NCI-H1092 (cell line): ENCODE results near the gene RGS9.
"Not testable (repeated sequence)": the region's sequence is repeated elsewhere in the genome, so short reads cannot be mapped to it uniquely, and the experiment has no call there.

Source experiments
- DNase-seq: peaks from one replicate; lab custom pipeline; 2025; lab: John Stamatoyannopoulos, UW

Gene RGS9

GRCh38 chr17:65156835-65157565, 19.8 kb downstream of the RGS9 start:
- no peak for DNase-seq

DNA sequence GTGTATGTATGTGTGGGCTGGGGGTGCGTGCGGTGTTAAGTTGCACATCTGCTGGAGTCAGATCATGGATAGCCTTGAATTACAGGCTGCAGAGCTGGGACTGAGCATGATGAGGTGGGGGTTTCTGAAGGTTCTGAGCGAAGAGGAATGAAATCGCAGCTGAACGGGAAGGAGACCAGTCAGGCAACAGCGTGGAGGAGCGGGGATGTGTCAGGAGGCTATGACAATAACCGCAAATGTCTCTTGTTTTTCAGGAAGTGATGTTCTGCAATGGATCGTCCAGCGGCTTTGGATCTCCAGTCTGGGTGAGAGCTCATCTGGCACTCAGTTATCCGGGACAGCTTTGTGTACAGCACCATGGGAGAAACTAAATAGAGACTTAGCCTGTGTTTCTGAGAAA, 20.9 kb downstream of the RGS9 start:
- DNase-seq: no peak

DNA sequence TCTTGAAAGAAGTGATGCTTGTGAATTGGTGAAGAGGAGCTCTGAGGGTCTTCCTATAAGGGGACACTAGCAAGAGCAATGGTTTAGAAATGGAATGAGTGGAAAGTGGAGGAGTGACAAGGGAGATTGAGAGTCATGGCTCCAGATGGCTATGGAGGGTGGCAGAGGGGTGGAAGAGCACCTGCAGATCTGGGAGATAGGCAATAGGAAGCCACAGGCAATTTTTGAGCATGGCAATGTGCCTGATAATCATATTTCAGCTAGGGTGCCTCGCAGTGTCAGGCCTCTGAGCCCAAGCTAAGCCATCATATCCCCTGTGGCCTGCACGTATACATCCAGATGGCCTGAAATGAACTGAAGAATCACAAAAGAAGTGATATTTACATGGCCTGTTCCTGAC, 21.5 kb downstream of the RGS9 start:
- DNase-seq: no peak

DNA sequence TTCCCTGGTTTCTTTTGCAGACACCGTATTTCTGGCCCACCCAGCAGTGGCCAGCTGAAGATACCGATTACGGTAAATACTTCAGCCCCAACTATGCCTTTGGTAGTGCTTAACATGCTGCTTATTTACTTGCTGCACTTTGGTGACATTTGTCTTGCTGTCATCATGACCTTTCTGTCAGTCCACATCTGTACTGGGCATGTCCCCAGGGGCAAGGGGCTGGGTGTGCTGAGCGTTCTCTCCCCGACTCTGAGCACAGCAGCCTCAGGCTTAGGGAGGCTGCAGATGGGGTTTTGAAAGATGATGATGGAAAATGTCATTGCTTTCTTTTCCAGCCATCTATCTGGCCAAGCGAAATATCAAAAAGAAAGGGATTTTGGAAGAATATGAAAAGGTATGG, 23.3 kb downstream of the RGS9 start:
- DNase-seq: no peak

DNA sequence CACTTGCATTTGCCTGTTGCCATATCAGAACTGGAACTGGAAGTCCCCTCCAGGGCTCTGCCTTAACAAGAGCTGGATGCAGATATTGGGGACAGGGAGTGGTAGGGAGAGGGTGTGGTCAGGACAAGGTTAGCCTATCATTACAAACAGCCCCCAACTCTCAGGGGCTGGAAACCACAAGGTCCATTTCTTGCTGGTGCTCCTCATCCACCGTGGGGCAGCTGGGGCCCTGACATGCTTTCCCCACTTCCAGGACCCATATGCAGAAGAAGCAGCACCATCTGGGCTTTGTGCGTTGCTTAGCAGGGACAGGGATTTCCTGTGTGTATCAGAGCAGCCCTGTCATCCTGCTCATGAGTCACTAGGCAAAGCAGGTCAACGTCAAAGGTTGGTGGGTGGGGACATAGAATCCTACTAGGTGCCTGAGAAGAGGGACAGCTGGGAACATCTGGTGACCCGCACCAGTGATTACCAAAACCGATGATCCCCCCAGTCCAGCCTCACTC, 26.9 kb downstream of the RGS9 start:
- no peak for DNase-seq

DNA sequence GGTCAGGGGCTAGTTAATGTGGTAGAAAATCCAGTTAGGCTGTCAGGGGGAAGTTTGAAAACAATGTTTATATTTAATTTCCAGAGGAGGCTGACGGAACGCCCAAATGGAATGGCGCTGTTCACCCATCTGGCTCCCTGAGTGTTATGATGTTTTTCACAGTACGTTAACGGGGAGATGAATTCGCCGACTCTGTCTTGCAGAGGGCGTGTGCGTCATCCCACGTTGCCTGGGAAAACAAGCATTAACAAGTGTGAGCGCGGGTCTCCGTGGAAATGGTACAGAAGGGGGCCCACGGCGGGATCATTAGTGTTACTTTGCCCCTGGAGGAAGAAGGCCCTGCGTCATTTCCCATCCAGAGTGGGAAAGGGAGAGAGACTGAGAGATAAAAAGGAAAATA, 29.6 kb downstream of the RGS9 start:
- DNase-seq: no peak

DNA sequence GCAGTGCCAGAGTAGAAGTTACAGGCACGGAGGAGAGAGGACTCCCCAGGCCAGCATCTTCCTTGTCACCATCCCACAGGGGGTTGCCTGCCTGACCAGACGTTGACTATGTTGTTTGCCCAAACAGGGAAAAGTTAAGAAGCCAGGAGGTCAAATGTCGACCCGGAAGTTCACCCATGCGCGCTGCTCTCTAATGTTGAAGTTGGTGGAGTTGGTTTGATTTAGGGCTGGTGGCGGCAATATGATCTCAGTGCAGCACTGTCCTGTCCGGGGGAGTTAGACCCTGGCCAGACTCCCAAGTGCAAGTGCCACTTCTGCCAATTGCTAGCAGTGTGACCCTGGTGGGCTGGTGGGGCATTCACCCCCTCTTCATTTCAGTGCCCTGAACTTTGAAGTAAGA, 30.4 kb downstream of the RGS9 start:
- no peak for DNase-seq

DNA sequence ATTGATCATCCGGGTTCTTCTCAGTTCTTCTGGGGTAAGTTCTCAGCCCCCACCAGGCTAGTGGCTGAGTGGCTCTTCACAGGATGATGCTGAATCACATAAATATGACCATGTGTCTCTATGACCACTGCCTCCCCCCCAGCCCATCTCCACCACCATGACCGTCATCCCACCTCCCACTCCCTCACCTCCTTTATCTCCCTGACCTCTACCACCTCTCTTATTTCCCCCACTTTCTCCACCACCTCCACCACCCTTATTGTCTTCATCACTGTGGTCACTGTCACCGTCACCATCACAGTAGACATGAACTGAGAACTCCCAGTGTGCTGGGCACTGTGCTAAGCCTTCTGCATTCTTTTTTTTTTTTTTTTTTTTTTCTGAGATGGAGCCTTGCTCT, 32.5 kb downstream of the RGS9 start:
- DNase-seq: no peak

GRCh38 chr17:65170839-65171238, 33.7 kb downstream of the RGS9 start:
- DNase-seq: peak; percentile 90

DNA sequence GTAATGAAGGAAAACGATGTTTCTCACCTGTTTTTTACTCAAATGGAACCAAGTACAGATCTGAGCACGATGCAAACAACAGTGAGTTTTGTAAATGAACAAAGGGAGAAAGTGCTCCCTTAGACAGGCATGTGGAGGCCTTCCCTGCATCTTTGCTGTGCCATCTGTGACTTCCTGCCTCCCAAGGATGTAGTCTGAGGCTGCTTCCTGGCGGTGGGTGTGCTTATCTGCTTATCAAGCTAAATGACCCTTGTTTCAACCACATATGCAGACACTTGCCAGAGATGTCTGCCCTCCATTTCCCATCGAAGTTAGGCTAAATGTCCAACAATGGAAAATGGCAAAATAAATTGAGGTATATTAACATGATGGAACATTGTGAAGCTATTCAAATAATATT, 34.6 kb downstream of the RGS9 start:
- no peak for DNase-seq

GRCh38 chr17:65172496-65173136, 35.4 kb downstream of the RGS9 start:
- DNase-seq: no peak

DNA sequence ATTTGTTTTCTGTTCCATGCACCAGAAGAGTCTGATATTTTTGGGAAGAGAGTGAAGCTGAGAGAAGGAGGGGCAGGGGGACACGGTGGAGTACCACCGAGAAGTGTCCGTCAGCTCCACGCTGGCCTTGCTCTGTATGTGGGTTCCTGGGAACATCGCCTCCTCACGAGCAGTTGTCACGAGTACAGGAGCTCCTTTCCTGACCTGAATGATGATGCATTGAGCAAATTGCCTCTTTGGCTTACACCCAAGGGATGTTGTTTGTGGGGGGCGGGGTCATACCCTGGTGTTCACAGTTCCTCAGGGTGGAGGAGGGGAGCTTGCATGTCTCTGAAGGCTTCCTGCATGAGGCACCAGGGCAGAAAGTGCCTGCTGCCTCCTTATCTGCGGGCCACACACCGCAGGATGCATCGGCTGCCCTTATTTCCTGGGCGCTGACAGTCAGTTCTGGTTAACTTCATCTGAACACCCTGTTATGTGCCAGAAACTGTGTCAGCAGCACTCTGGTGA, 36.2 kb downstream of the RGS9 start:
- DNase-seq: peak; percentile 52

DNA sequence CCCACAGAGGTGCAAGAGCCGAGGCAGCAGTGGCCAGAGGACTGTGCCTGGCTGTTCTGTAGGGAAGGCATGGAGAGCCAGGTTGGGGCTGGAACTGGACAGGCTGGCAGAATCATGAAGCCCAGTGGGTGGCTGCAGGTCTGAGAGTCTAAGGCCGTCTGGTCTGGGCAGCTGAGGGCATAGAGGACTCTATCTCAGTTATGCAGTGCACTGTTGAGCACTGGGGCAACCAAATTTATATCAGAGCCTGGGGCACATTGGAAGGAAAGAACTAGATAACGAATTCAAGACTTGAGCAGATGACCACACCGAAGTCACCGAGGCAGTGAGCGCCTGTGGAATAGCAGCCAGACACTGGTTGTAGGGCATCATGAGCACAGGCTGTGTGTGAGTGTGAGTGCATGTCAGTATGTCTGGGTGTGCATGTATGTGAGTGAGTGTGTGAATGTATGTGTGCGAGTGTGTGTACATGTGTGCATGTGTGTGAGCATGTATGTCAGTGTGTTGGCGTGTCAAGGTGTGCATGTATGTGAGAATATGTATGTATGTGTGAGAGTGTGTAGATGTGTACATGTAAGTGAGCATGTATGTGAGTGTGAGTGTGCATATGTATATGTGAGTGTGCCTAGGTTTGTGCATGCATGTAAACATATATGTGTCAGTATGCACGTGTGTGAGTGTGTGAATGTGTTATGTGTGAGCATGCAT, 37.0 kb downstream of the RGS9 start:
- no peak for DNase-seq

- DNase-seq: no peak
These were observed 37.8 kb downstream of the RGS9 start for GRCh38 chr17:65174974-65175373.

- no peak for DNase-seq
These were observed 38.8 kb downstream of the RGS9 start for GRCh38 chr17:65175952-65176351.

DNA sequence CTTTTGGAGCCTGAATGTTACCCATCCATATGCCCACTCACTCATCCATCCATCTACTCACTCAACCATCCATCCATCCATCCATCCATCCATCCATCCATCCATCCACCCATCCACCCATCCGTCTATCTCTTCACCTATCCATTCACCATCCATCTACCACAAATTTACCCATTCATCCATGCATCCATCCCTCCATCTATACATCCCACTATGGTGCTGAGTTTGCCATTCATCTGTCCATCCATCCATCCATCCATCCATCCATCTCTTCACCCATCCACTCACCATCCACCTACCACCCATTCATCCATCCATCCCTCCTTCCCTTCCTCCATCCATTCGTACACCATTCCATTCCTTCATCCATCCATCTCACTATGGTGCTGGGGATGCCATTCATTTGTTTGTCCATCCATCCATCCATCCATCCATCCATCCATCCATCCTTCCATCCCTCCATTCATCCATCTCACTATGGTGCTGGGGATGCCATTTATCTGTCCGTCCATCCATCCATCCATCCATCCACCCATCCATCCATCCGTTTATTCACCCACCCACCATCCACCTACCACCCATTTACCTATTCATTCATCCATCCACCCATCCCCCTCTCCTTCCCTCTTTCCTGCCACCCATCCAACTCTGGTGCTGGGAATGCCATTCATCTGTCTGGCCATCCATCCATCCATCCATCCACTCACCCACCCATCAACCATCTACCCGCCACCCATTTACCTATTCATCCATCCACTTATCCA, 39.7 kb downstream of the RGS9 start:
- DNase-seq: no peak

GRCh38 chr17:65177901-65178300, 40.7 kb downstream of the RGS9 start:
- DNase-seq: no peak

- not testable (repeated sequence) for DNase-seq
These were observed 43.1 kb downstream of the RGS9 start for GRCh38 chr17:65180276-65180675.

GRCh38 chr17:65180752-65181236, 43.6 kb downstream of the RGS9 start:
- not testable (repeated sequence) for DNase-seq

- no peak for DNase-seq
These were observed 44.3 kb downstream of the RGS9 start for GRCh38 chr17:65181237-65182061.

DNA sequence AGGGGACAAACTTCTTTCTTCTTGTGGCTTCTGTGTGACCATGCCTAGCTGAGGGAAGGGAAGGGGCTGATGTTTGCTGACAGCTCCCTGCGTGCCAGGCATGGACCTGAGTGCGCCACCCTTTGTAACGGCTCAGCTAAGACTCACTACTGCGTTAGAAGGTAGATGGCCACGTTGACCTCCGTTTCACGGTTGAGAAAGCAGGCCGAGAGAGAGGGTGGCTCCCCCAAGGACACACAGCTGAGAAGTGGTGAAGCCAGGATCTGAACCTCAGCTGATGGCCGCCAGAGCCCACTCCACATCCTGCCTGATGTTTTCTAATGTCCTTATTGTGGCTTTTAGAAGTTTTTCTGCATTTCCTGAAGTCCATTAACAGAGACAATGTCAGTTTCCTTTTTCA, 45.1 kb downstream of the RGS9 start:
- no peak for DNase-seq
